Measurements from ENCODE around the gene TMBIM4.

TMBIM4 gene

GRCh38 chr12:66156654-66157053 is 13.1 kb downstream of the TMBIM4 start:
- Histone ChIP-seq H3K9ac (ENCODE audit: low read depth, low read length) (no peak overlapping the region), H3K4me1 (ENCODE audit: insufficient read depth, low read length) (no peaks in the 10 kb centered on the region), H3K27ac (ENCODE audit: low read length) (no peak overlapping the region), H3K27me3 (ENCODE audit: insufficient read depth, low read length) (no peaks in the 10 kb centered on the region), H3K4me3 (ENCODE audit: low read length) (no peak overlapping the region), H3K9me3 (ENCODE audit: insufficient read depth, low read depth, low read length) (no peaks in the 10 kb centered on the region), H3K36me3 (ENCODE audit: insufficient read depth, low read depth, low read length) (no peaks in the 10 kb centered on the region)

DNA sequence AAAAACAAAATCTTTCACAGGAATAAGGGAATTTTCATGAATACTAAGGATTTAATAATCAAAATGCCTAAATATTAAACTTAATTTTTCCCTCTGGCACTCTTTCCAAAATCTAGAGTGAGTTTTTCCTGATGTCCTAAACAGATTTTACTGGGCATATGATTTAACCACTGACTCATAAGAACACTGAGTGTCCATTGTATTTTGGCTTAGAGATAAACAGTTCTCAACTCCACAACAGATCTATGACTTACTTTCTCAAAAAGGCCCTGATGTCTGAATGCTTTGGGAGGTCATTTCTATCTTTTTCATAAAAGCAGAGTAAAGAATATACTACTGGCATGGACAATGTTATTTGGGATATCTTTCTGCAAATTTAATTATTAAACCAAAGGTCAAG is 15.0 kb downstream of the TMBIM4 start:
- Histone ChIP-seq H3K27me3 (ENCODE audit: insufficient read depth, low read length) (no peaks in the 10 kb centered on the region), H3K9ac (ENCODE audit: low read depth, low read length) (no peak overlapping the region), H3K4me1 (ENCODE audit: insufficient read depth, low read length) (no peaks in the 10 kb centered on the region), H3K36me3 (ENCODE audit: insufficient read depth, low read depth, low read length) (no peaks in the 10 kb centered on the region), H3K9me3 (ENCODE audit: insufficient read depth, low read depth, low read length) (no peaks in the 10 kb centered on the region), H3K4me3 (ENCODE audit: low read length) (no peak overlapping the region), H3K27ac (ENCODE audit: low read length) (no peak overlapping the region)

- Histone ChIP-seq H3K4me1 (ENCODE audit: insufficient read depth, low read length) (no peaks in the 10 kb centered on the region), H3K9me3 (ENCODE audit: insufficient read depth, low read depth, low read length) (no peaks in the 10 kb centered on the region), H3K9ac (ENCODE audit: low read depth, low read length) (no peak overlapping the region), H3K27me3 (ENCODE audit: insufficient read depth, low read length) (no peaks in the 10 kb centered on the region), H3K4me3 (ENCODE audit: low read length) (no peak overlapping the region), H3K36me3 (ENCODE audit: insufficient read depth, low read depth, low read length) (no peaks in the 10 kb centered on the region), H3K27ac (ENCODE audit: low read length) (no peak overlapping the region)
Observed at GRCh38 chr12:66152732-66153131, 17.1 kb downstream of the TMBIM4 start.

DNA sequence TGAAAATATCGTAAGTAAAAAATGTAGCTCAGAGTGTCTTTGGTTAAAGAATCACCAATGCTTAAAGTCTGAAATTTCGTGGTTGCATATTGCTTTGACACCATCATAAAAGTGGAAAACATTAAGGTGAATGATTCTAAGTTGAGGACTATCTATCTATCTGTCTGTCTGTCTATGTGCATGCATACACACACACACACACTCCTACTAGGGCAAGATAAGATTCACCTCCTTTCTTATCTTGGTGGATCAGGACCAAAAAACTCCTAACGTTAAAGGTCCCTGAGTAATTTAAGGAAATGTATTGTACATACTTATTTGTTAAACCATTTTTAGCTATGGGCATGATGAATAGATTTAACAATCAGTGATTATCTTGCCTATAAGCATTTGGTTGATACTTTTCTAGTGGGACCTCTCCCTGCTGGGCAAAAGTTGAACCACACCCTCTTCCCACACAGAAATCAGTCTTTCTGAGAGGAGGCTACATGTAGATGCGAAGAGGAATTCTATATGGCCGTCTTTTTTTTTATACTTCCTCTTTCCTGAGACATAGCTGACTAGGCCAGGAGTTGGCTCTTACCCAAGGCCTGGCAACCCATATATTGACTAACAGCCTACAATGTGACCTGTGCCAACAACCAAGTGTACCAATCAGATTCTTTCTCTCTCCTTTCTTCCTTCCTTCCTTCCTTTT is 19.9 kb downstream of the TMBIM4 start:
- H3K4me1 ChIP-seq (ENCODE audit: insufficient read depth, low read length): peaks cover 6% of the 10 kb centered on the region; the same call in 1 of the 2 replicates
- no peak overlapping the region for H3K27ac ChIP-seq (ENCODE audit: low read length)
- H3K4me3 ChIP-seq (ENCODE audit: low read length): no peak overlapping the region
- H3K9me3 ChIP-seq (ENCODE audit: insufficient read depth, low read depth, low read length): no peaks in the 10 kb centered on the region
- no peak overlapping the region for H3K9ac ChIP-seq (ENCODE audit: low read depth, low read length)
- no peaks in the 10 kb centered on the region for H3K27me3 ChIP-seq (ENCODE audit: insufficient read depth, low read length)
- 0 out of 2 replicates have a peak, but pooled peaks cover 4% of the 10 kb centered on the region for H3K36me3 ChIP-seq (ENCODE audit: insufficient read depth, low read depth, low read length)

DNA sequence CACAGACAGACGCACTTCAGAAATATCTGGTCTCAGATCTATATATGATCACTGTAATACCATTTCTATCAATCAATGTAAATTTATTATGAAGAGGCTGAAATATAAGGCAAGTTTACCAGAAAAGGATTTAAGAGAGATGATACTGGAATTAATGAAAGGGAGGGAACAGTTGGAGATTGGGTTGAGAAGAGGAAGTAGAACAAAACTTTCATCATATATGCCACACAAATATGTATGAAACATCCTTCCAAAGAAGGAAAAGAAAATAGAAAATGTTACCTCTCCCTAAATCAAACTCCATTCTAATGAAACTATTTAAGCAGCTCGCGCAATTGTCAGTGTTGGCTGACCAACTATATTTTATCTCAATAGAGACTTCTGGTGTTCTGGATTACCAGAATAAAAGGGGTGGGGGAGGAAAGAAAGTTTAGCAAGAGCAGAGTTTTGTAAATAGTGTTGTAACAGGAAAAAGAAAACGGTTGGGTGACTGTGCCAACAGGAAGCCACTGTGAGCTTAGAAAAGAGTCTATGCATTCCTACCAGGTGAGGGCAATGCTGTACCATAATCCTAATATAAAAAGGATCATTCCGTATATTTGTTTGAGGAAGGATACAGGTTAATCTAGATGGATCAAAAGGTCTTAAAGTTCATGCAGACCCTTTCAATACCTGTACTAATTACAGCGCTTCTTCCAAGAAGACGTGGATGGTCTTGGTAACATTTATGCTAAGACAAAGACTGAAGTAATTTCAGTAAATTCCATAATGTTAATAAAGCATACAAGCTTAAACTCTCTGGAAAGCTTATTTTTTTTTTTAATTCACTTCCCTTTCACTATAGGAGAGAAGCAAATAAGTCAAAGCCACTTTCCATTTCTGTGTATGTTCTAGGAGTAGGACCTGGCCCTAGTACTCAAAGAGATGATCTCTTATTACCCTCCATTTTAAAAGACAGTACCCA is 24.7 kb downstream of the TMBIM4 start:
- peaks cover 18% of the 10 kb centered on the region; the same call in 1 of the 2 replicates for H3K36me3 ChIP-seq (ENCODE audit: insufficient read depth, low read depth, low read length)
- peaks cover 16% of the 10 kb centered on the region; the same call in 1 of the 2 replicates for H3K9me3 ChIP-seq (ENCODE audit: insufficient read depth, low read depth, low read length)
- H3K4me1 ChIP-seq (ENCODE audit: insufficient read depth, low read length): peaks cover 8% of the 10 kb centered on the region; the same call in 1 of the 2 replicates
- no peaks in the 10 kb centered on the region for H3K27me3 ChIP-seq (ENCODE audit: insufficient read depth, low read length)
- no peak overlapping the region for H3K27ac ChIP-seq (ENCODE audit: low read length)
- no peak overlapping the region for H3K4me3 ChIP-seq (ENCODE audit: low read length)
- H3K9ac ChIP-seq (ENCODE audit: low read depth, low read length): no peak overlapping the region; the same call in 1 of the 2 replicates

DNA sequence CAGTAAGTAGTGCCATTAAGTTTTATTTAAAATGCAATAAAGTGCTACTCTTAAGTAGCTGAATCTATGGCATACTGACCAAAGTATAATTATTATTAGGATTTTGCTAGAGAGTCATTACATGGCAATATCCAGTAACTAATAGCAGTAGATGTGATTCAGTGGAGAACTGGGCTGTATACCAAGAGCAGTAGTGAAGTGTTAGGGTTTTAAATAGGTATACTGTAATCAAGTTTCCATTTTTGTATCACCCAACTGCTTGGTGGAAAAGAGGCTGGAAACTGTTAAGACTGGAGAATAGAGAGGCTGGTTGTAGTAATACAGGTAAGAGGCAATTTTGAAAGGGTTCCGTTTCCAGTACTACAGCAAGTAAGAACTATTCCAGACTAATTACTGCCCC is 25.9 kb downstream of the TMBIM4 start:
- Histone ChIP-seq H3K27me3 (ENCODE audit: insufficient read depth, low read length) (no peaks in the 10 kb centered on the region), H3K27ac (ENCODE audit: low read length) (no peak overlapping the region), H3K4me1 (ENCODE audit: insufficient read depth, low read length) (peaks cover 8% of the 10 kb centered on the region; the same call in 1 of the 2 replicates), H3K9ac (ENCODE audit: low read depth, low read length) (no peak overlapping the region), H3K4me3 (ENCODE audit: low read length) (no peak overlapping the region), H3K36me3 (ENCODE audit: insufficient read depth, low read depth, low read length) (peaks cover 28% of the 10 kb centered on the region), H3K9me3 (ENCODE audit: insufficient read depth, low read depth, low read length) (peaks cover 22% of the 10 kb centered on the region; the same call in 1 of the 2 replicates)

DNA sequence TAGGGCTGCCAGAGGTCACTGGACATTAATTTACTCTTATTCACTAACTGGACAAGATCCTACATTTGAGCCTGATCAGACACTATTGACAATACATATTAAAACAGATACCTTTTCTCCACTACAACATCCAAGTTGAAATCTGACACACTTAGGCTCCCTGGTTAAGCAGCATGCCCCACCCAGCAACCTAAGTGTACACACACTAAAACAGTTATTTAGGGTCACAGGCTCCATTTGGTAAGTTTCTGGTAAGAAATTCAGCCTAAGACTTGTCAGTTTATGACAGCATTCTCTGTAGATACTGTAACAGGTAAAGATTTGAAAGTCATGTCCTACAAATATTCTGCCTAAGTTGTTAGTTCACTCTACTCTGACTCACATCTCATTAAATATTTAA is 27.0 kb downstream of the TMBIM4 start:
- H3K27ac ChIP-seq (ENCODE audit: low read length): no peak overlapping the region
- peaks cover 36% of the 10 kb centered on the region for H3K36me3 ChIP-seq (ENCODE audit: insufficient read depth, low read depth, low read length)

GRCh38 chr12:66141299-66141698 is 28.5 kb downstream of the TMBIM4 start:
- Histone ChIP-seq H3K9ac (ENCODE audit: low read depth, low read length) (no peak overlapping the region), H3K27ac (ENCODE audit: low read length) (no peak overlapping the region), H3K9me3 (ENCODE audit: insufficient read depth, low read depth, low read length) (peaks cover 22% of the 10 kb centered on the region; the same call in 1 of the 2 replicates), H3K27me3 (ENCODE audit: insufficient read depth, low read length) (no peaks in the 10 kb centered on the region), H3K4me3 (ENCODE audit: low read length) (no peak overlapping the region), H3K4me1 (ENCODE audit: insufficient read depth, low read length) (peaks cover 8% of the 10 kb centered on the region; the same call in 1 of the 2 replicates), H3K36me3 (ENCODE audit: insufficient read depth, low read depth, low read length) (peaks cover 41% of the 10 kb centered on the region)

More for the DNA sequence above, 27.0 kb downstream of the TMBIM4 start:
- Histone ChIP-seq H3K27me3 (ENCODE audit: insufficient read depth, low read length) (no peaks in the 10 kb centered on the region), H3K9ac (ENCODE audit: low read depth, low read length) (no peak overlapping the region), H3K9me3 (ENCODE audit: insufficient read depth, low read depth, low read length) (peaks cover 22% of the 10 kb centered on the region; the same call in 1 of the 2 replicates), H3K4me1 (ENCODE audit: insufficient read depth, low read length) (peaks cover 8% of the 10 kb centered on the region; the same call in 1 of the 2 replicates), H3K4me3 (ENCODE audit: low read length) (no peak overlapping the region)

- Histone ChIP-seq H3K36me3 (ENCODE audit: insufficient read depth, low read depth, low read length) (peaks cover 44% of the 10 kb centered on the region), H3K27me3 (ENCODE audit: insufficient read depth, low read length) (no peaks in the 10 kb centered on the region), H3K9ac (ENCODE audit: low read depth, low read length) (no peak overlapping the region), H3K9me3 (ENCODE audit: insufficient read depth, low read depth, low read length) (peaks cover 22% of the 10 kb centered on the region; the same call in 1 of the 2 replicates), H3K4me3 (ENCODE audit: low read length) (no peak overlapping the region), H3K27ac (ENCODE audit: low read length) (no peak overlapping the region), H3K4me1 (ENCODE audit: insufficient read depth, low read length) (peaks cover 8% of the 10 kb centered on the region; the same call in 1 of the 2 replicates)
Observed at GRCh38 chr12:66140731-66141130, 29.1 kb downstream of the TMBIM4 start.

DNA sequence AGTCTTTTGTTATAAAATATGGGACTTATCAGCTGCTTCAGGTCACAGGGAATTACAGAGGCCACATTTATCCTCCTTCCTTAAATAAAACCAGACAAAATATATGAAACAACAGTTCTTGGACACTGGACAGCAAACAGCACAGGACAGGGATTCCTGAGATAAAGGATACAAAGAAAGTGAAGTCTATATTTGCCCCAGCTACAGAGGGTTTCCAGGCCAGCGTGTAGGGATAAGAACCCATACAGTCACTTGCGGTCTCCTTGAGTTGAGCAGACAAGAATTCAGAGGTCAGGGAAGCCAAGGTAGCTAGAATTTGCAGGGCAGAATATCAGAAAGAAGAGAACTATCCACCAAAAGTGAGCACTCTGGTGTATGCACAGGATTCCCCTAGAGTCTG is 30.5 kb downstream of the TMBIM4 start:
- Histone ChIP-seq H3K4me3 (ENCODE audit: low read length) (no peak overlapping the region), H3K4me1 (ENCODE audit: insufficient read depth, low read length) (no peaks in the 10 kb centered on the region), H3K27me3 (ENCODE audit: insufficient read depth, low read length) (no peaks in the 10 kb centered on the region), H3K27ac (ENCODE audit: low read length) (no peak overlapping the region), H3K9me3 (ENCODE audit: insufficient read depth, low read depth, low read length) (peaks cover 22% of the 10 kb centered on the region; the same call in 1 of the 2 replicates), H3K36me3 (ENCODE audit: insufficient read depth, low read depth, low read length) (peaks cover 44% of the 10 kb centered on the region), H3K9ac (ENCODE audit: low read depth, low read length) (no peak overlapping the region)

- H3K36me3 ChIP-seq (ENCODE audit: insufficient read depth, low read depth, low read length): peaks cover 44% of the 10 kb centered on the region
- no peak overlapping the region for H3K4me3 ChIP-seq (ENCODE audit: low read length)
- no peaks in the 10 kb centered on the region for H3K4me1 ChIP-seq (ENCODE audit: insufficient read depth, low read length)
- H3K9ac ChIP-seq (ENCODE audit: low read depth, low read length): no peak overlapping the region
- H3K27me3 ChIP-seq (ENCODE audit: insufficient read depth, low read length): no peaks in the 10 kb centered on the region
- H3K27ac ChIP-seq (ENCODE audit: low read length): no peak overlapping the region
- H3K9me3 ChIP-seq (ENCODE audit: insufficient read depth, low read depth, low read length): peaks cover 22% of the 10 kb centered on the region; the same call in 1 of the 2 replicates
Observed at GRCh38 chr12:66137937-66138336, 31.9 kb downstream of the TMBIM4 start.
